ENCODE measurements around the gene ZNF280A.

DNA sequence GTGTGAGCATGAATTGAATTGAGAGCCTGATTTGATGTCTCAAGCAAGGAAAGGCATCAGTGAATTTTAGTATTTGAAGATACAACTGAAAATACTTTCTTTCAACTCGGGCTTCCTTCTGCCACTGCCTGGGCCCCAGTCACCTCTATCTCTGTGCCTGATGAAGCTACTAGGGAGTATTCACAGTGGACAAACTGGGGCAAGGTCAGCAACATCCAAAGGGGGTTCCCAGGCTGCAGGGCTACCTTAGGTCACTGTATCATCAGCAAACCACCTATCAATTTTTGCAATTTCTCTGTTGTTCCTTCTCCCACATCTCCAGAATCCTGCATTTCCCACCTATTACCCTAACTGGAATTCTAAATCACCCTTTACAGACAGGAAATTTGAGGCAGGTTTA lies 28.8 kb upstream of the ZNF280A start:
- TF ChIP-seq, protein P1, sequence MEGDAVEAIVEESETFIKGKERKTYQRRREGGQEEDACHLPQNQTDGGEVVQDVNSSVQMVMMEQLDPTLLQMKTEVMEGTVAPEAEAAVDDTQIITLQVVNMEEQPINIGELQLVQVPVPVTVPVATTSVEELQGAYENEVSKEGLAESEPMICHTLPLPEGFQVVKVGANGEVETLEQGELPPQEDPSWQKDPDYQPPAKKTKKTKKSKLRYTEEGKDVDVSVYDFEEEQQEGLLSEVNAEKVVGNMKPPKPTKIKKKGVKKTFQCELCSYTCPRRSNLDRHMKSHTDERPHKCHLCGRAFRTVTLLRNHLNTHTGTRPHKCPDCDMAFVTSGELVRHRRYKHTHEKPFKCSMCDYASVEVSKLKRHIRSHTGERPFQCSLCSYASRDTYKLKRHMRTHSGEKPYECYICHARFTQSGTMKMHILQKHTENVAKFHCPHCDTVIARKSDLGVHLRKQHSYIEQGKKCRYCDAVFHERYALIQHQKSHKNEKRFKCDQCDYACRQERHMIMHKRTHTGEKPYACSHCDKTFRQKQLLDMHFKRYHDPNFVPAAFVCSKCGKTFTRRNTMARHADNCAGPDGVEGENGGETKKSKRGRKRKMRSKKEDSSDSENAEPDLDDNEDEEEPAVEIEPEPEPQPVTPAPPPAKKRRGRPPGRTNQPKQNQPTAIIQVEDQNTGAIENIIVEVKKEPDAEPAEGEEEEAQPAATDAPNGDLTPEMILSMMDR (IDR thresholded peaks at IDR 0.05; ENCODE audit: poor library complexity): no peak
- no peak for TF ChIP-seq EZH2 (IDR thresholded peaks at IDR 0.05; ENCODE audit: borderline replicate concordance)
- TF ChIP-seq EZH2phosphoT487 (IDR thresholded peaks at IDR 0.05; ENCODE audit: low read depth, severe bottlenecking, unreplicated experiment): no peak

All from hepatocyte (in vitro differentiated cells).